SHP77 (cell line): Measurements from ENCODE around the gene GLYATL2.

Experiments used
- DNase-seq, 2 experiments: peaks; one replicate each; lab custom pipeline; 2025; lab: John Stamatoyannopoulos, UW

Gene GLYATL2

DNA sequence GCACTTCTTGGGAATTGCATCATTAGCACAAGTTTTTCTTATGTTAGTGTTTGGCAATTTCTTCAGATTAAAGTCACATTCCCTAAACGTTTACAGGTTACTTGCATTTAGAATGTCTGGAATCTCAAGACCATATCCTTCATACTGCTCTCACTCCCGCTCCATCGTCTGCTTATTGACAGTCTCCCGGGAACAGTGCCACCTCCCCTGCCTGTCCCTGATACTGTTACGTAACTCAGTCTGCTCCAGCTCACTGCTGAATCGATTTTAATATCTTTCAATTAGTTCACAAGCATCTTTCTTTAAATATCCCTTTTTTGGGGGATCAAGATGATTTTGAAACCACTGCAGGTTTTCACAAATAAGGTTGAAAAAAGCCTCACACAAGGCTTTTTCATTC lies 48.2 kb downstream of the GLYATL2 start:
- no peak for DNase-seq

DNA sequence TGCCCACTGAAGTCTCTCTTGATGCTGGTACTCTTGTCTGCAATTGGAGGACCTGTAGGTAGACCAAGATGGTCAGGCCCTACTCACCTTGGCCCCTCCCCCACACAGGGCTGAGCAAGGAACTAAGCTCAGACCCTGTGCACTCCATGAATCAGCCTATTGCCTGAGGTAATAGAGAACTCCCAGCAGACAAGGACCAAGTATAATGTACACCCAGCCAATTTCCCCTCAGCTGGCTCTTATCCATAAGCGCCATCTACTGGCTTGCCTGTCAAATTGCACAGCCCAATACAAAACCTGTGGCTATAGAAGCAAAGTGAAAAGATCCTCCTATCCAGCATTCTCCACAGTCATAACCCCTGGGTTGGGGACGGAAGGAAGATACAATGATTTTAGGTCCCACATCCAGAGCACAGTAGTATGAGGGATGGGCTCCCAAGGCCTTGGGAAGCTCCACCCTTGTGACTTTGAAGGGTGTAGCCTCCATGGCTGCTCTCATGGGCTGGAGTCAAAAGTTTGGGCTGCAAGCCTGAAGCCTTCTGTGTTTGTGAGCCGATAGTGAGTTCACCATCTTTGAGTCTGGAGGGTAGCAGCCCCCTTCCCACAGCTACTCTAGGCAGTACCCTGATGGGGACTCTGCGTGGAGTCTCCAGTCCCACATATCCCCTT lies 56.0 kb downstream of the GLYATL2 start:
- peak; percentile 5 to 7 for DNase-seq

DNA sequence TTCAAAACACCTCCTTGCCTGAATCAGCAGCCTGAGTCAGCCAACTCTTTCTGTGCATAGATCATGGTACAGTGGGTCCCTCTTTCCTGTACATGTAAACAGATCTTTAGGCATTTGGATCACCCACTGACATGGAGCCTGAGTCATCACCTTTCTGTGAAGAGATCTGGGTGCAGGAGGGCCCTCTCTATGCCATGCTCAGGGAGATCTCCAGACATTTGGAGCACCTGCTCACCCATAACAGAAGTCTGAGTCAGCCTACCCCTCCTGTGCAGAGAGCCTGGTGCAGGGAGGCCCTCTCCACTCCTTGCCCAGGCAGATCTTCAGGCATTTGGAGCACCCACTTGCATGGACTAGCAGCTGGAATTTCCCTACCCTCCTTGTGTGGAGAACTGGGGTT lies 56.6 kb downstream of the GLYATL2 start:
- DNase-seq: no peak

DNA sequence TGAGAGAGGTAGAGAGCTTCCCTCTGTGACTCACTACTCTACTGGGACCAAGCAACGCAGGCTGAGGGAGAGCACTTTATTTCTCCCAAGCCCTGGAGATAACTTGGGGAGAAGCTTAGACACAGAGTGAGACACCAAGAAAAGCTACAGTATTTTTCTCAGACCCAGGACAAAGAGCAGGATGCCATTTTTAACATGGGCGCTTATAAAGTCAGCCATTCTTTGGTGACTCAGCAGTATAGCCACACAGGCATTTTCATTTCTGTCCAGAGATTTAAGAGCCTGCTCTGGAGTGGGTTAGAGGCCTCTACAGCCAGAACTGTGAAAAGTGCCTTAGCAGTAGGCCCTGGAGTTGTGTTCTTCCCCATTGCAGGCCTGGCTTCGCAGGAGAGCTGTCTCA lies 57.8 kb downstream of the GLYATL2 start:
- no peak for DNase-seq

DNA sequence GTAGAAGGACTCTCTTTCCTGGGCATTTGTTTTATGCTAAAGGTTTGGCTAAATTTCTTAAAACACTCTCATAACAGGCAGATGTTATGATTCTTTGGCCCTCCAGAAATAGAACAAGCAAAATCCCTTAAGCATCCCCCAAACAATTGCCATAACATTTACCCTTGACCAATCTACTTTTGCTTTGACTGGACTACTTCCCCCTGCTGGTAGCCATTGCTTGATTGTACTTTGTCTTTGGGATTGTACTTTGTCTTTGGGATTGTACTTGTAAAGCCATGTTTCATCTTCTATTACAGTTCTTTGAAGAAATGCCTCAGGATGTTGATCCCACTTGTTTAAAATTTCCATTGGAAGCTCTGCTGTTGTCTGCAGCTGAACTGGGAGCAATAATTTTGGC lies 59.5 kb downstream of the GLYATL2 start:
- no peak for DNase-seq
